ENCODE measurements around the gene KIF25.

The KIF25 gene

GRCh38 chr6:168025831-168026710, 28.6 kb downstream of the KIF25 start:
- no peak overlapping the region for H3K4me3 ChIP-seq (ENCODE audit: low read length in 2 of 2)
- H3K36me3 ChIP-seq (ENCODE audit: control insufficient read depth in 2 of 2, insufficient read depth in 2 of 2, low read length in 2 of 2), result no peaks in the 10 kb centered on the region
- H3K27ac ChIP-seq (ENCODE audit: low read depth in 2 of 2, low read length in 2 of 2), result no peak overlapping the region
- no peak overlapping the region for H3K9ac ChIP-seq (ENCODE audit: low read depth in 1 of 2, low read length in 2 of 2)
- H3K9me3 ChIP-seq (ENCODE audit: control insufficient read depth in 2 of 2, low read length in 2 of 2), result no peaks in the 10 kb centered on the region
- no peaks in the 10 kb centered on the region for H3K27me3 ChIP-seq (ENCODE audit: control insufficient read depth in 2 of 2, insufficient read depth in 2 of 2, low read length in 2 of 2)
- peaks cover 0 to 9% of the 10 kb centered on the region in 2 donors for H3K4me1 ChIP-seq (ENCODE audit: control insufficient read depth in 2 of 2, insufficient read depth in 2 of 2, low read length in 2 of 2)

- Histone ChIP-seq H3K4me3 (ENCODE audit: low read length in 2 of 2) (no peak overlapping the region), H3K36me3 (ENCODE audit: control insufficient read depth in 2 of 2, insufficient read depth in 2 of 2, low read length in 2 of 2) (no peaks in the 10 kb centered on the region), H3K9me3 (ENCODE audit: control insufficient read depth in 2 of 2, low read length in 2 of 2) (no peaks in the 10 kb centered on the region), H3K27me3 (ENCODE audit: control insufficient read depth in 2 of 2, insufficient read depth in 2 of 2, low read length in 2 of 2) (no peaks in the 10 kb centered on the region), H3K27ac (ENCODE audit: low read depth in 2 of 2, low read length in 2 of 2) (no peak overlapping the region), H3K4me1 (ENCODE audit: control insufficient read depth in 2 of 2, insufficient read depth in 2 of 2, low read length in 2 of 2) (peaks cover 0 to 9% of the 10 kb centered on the region in 2 donors), H3K9ac (ENCODE audit: low read depth in 1 of 2, low read length in 2 of 2) (no peak overlapping the region)
Measured at GRCh38 chr6:168026925-168027324, 29.5 kb downstream of the KIF25 start.

GRCh38 chr6:168027521-168027920, 30.1 kb downstream of the KIF25 start:
- Histone ChIP-seq H3K9me3 (ENCODE audit: control insufficient read depth in 2 of 2, low read length in 2 of 2) (no peaks in the 10 kb centered on the region), H3K27ac (ENCODE audit: low read depth in 2 of 2, low read length in 2 of 2) (no peak overlapping the region), H3K36me3 (ENCODE audit: control insufficient read depth in 2 of 2, insufficient read depth in 2 of 2, low read length in 2 of 2) (no peaks in the 10 kb centered on the region), H3K9ac (ENCODE audit: low read depth in 1 of 2, low read length in 2 of 2) (no peak overlapping the region), H3K4me3 (ENCODE audit: low read length in 2 of 2) (no peak overlapping the region), H3K27me3 (ENCODE audit: control insufficient read depth in 2 of 2, insufficient read depth in 2 of 2, low read length in 2 of 2) (no peaks in the 10 kb centered on the region), H3K4me1 (ENCODE audit: control insufficient read depth in 2 of 2, insufficient read depth in 2 of 2, low read length in 2 of 2) (peaks cover 0 to 9% of the 10 kb centered on the region in 2 donors)

GRCh38 chr6:168028181-168028580, 30.7 kb downstream of the KIF25 start:
- no peaks in the 10 kb centered on the region for H3K36me3 ChIP-seq (ENCODE audit: control insufficient read depth in 2 of 2, insufficient read depth in 2 of 2, low read length in 2 of 2)
- H3K9me3 ChIP-seq (ENCODE audit: control insufficient read depth in 2 of 2, low read length in 2 of 2), result no peaks in the 10 kb centered on the region
- peaks cover 2 to 9% of the 10 kb centered on the region in 2 donors for H3K4me1 ChIP-seq (ENCODE audit: control insufficient read depth in 2 of 2, insufficient read depth in 2 of 2, low read length in 2 of 2)
- H3K27ac ChIP-seq (ENCODE audit: low read depth in 2 of 2, low read length in 2 of 2), result no peak overlapping the region
- H3K27me3 ChIP-seq (ENCODE audit: control insufficient read depth in 2 of 2, insufficient read depth in 2 of 2, low read length in 2 of 2), result no peaks in the 10 kb centered on the region
- no peak overlapping the region for H3K4me3 ChIP-seq (ENCODE audit: low read length in 2 of 2)
- H3K9ac ChIP-seq (ENCODE audit: low read depth in 1 of 2, low read length in 2 of 2), result no peak overlapping the region

- peaks cover 2% of the 10 kb centered on the region in 2 donors for H3K4me1 ChIP-seq (ENCODE audit: control insufficient read depth in 2 of 2, insufficient read depth in 2 of 2, low read length in 2 of 2)
Measured at GRCh38 chr6:168029459-168030217, 32.2 kb downstream of the KIF25 start.

GRCh38 chr6:168030218-168030746, 32.8 kb downstream of the KIF25 start:
- Histone ChIP-seq H3K4me3 (ENCODE audit: low read length in 2 of 2) (no peak overlapping the region), H3K27ac (ENCODE audit: low read depth in 2 of 2, low read length in 2 of 2) (no peak overlapping the region), H3K4me1 (ENCODE audit: control insufficient read depth in 2 of 2, insufficient read depth in 2 of 2, low read length in 2 of 2) (peaks cover 0 to 2% of the 10 kb centered on the region in 2 donors), H3K27me3 (ENCODE audit: control insufficient read depth in 2 of 2, insufficient read depth in 2 of 2, low read length in 2 of 2) (no peaks in the 10 kb centered on the region), H3K36me3 (ENCODE audit: control insufficient read depth in 2 of 2, insufficient read depth in 2 of 2, low read length in 2 of 2) (no peaks in the 10 kb centered on the region), H3K9me3 (ENCODE audit: control insufficient read depth in 2 of 2, low read length in 2 of 2) (no peaks in the 10 kb centered on the region), H3K9ac (ENCODE audit: low read depth in 1 of 2, low read length in 2 of 2) (no peak overlapping the region)

More at GRCh38 chr6:168029459-168030217, 32.2 kb downstream of the KIF25 start:
- Histone ChIP-seq H3K4me3 (ENCODE audit: low read length in 2 of 2) (no peak overlapping the region), H3K9me3 (ENCODE audit: control insufficient read depth in 2 of 2, low read length in 2 of 2) (no peaks in the 10 kb centered on the region), H3K27ac (ENCODE audit: low read depth in 2 of 2, low read length in 2 of 2) (no peak overlapping the region), H3K27me3 (ENCODE audit: control insufficient read depth in 2 of 2, insufficient read depth in 2 of 2, low read length in 2 of 2) (no peaks in the 10 kb centered on the region), H3K9ac (ENCODE audit: low read depth in 1 of 2, low read length in 2 of 2) (no peak overlapping the region), H3K36me3 (ENCODE audit: control insufficient read depth in 2 of 2, insufficient read depth in 2 of 2, low read length in 2 of 2) (no peaks in the 10 kb centered on the region)

- H3K27me3 ChIP-seq (ENCODE audit: control insufficient read depth in 2 of 2, insufficient read depth in 2 of 2, low read length in 2 of 2), result no peaks in the 10 kb centered on the region
- no peak overlapping the region for H3K4me3 ChIP-seq (ENCODE audit: low read length in 2 of 2)
- H3K9ac ChIP-seq (ENCODE audit: low read depth in 1 of 2, low read length in 2 of 2), result no peak overlapping the region
- no peaks in the 10 kb centered on the region for H3K9me3 ChIP-seq (ENCODE audit: control insufficient read depth in 2 of 2, low read length in 2 of 2)
- no peak overlapping the region for H3K27ac ChIP-seq (ENCODE audit: low read depth in 2 of 2, low read length in 2 of 2)
- no peaks in the 10 kb centered on the region for H3K36me3 ChIP-seq (ENCODE audit: control insufficient read depth in 2 of 2, insufficient read depth in 2 of 2, low read length in 2 of 2)
- peaks cover 2 to 5% of the 10 kb centered on the region in 2 donors for H3K4me1 ChIP-seq (ENCODE audit: control insufficient read depth in 2 of 2, insufficient read depth in 2 of 2, low read length in 2 of 2)
Measured at GRCh38 chr6:168030908-168031307, 33.4 kb downstream of the KIF25 start.

GRCh38 chr6:168031411-168031971, 34.0 kb downstream of the KIF25 start:
- Histone ChIP-seq H3K4me3 (ENCODE audit: low read length in 2 of 2) (no peak overlapping the region), H3K9me3 (ENCODE audit: control insufficient read depth in 2 of 2, low read length in 2 of 2) (no peaks in the 10 kb centered on the region), H3K4me1 (ENCODE audit: control insufficient read depth in 2 of 2, insufficient read depth in 2 of 2, low read length in 2 of 2) (peaks cover 2 to 11% of the 10 kb centered on the region in 2 donors), H3K27me3 (ENCODE audit: control insufficient read depth in 2 of 2, insufficient read depth in 2 of 2, low read length in 2 of 2) (no peaks in the 10 kb centered on the region), H3K27ac (ENCODE audit: low read depth in 2 of 2, low read length in 2 of 2) (peak overlapping the region in 1 of 2 donors; percentile 12), H3K36me3 (ENCODE audit: control insufficient read depth in 2 of 2, insufficient read depth in 2 of 2, low read length in 2 of 2) (no peaks in the 10 kb centered on the region), H3K9ac (ENCODE audit: low read depth in 1 of 2, low read length in 2 of 2) (no peak overlapping the region)

GRCh38 chr6:168032005-168032760, 34.7 kb downstream of the KIF25 start:
- no peaks in the 10 kb centered on the region for H3K36me3 ChIP-seq (ENCODE audit: control insufficient read depth in 2 of 2, insufficient read depth in 2 of 2, low read length in 2 of 2)
- no peaks in the 10 kb centered on the region for H3K9me3 ChIP-seq (ENCODE audit: control insufficient read depth in 2 of 2, low read length in 2 of 2)
- peak overlapping the region; percentile 29 to 34 for H3K27ac ChIP-seq (ENCODE audit: low read depth in 2 of 2, low read length in 2 of 2)
- no peak overlapping the region for H3K9ac ChIP-seq (ENCODE audit: low read depth in 1 of 2, low read length in 2 of 2)
- no peak overlapping the region for H3K4me3 ChIP-seq (ENCODE audit: low read length in 2 of 2)
- peaks cover 2 to 13% of the 10 kb centered on the region in 2 donors for H3K4me1 ChIP-seq (ENCODE audit: control insufficient read depth in 2 of 2, insufficient read depth in 2 of 2, low read length in 2 of 2)
- no peaks in the 10 kb centered on the region for H3K27me3 ChIP-seq (ENCODE audit: control insufficient read depth in 2 of 2, insufficient read depth in 2 of 2, low read length in 2 of 2)
